ENCODE data around the gene RGS7. TPM values are rescaled to one million over a fixed set of nuclear protein-coding genes. Genes with fewer than 3 reads are reported as not detected.

The RGS7 gene
- total RNA-seq, 2 donors from 2014 or later: not detected

- H3K4me1 Mint-ChIP-seq (ENCODE audit: low read depth in 2 of 2): no peaks in the 10 kb centered on the region
- no peak for DNase-seq (ENCODE audit: low spot score)
- H3K27ac Mint-ChIP-seq: no peak overlapping the region
- no peak for ATAC-seq
- peaks cover 5% of the 10 kb centered on the region for H3K36me3 Mint-ChIP-seq
- H3K9me3 Mint-ChIP-seq: peaks cover 9% of the 10 kb centered on the region
- H3K4me3 Mint-ChIP-seq: no peak overlapping the region
- no peaks in the 10 kb centered on the region for H3K27me3 Mint-ChIP-seq
These were observed 389.8 kb downstream of the RGS7 start for GRCh38 chr1:240967070-240967724.

GRCh38 chr1:240965581-240966091 lies 391.4 kb downstream of the RGS7 start:
- Mint-ChIP-seq H3K4me3 (no peak overlapping the region), H3K36me3 (peaks cover 5% of the 10 kb centered on the region), H3K9me3 (peaks cover 9% of the 10 kb centered on the region), H3K27ac (no peak overlapping the region), H3K27me3 (no peaks in the 10 kb centered on the region), H3K4me1 (ENCODE audit: low read depth in 2 of 2) (no peaks in the 10 kb centered on the region)
- ATAC-seq (no peak), DNase-seq (ENCODE audit: low spot score) (no peak)

GRCh38 chr1:240962086-240962485 lies 394.9 kb downstream of the RGS7 start:
- Mint-ChIP-seq H3K4me3 (no peak overlapping the region), H3K27ac (no peak overlapping the region), H3K4me1 (ENCODE audit: low read depth in 2 of 2) (no peaks in the 10 kb centered on the region), H3K36me3 (no peaks in the 10 kb centered on the region), H3K27me3 (no peaks in the 10 kb centered on the region), H3K9me3 (peaks cover 3% of the 10 kb centered on the region)
- ATAC-seq: no peak
- DNase-seq (ENCODE audit: low spot score): no peak

GRCh38 chr1:240956424-240956823 lies 400.6 kb downstream of the RGS7 start:
- ATAC-seq: no peak
- no peaks in the 10 kb centered on the region for H3K27me3 Mint-ChIP-seq
- H3K4me1 Mint-ChIP-seq (ENCODE audit: low read depth in 2 of 2): no peaks in the 10 kb centered on the region
- no peak overlapping the region for H3K4me3 Mint-ChIP-seq
- peaks cover 6% of the 10 kb centered on the region for H3K9me3 Mint-ChIP-seq
- H3K27ac Mint-ChIP-seq: no peak overlapping the region
- no peak for DNase-seq (ENCODE audit: low spot score)
- no peaks in the 10 kb centered on the region for H3K36me3 Mint-ChIP-seq

GRCh38 chr1:240956020-240956419 lies 401.0 kb downstream of the RGS7 start:
- Mint-ChIP-seq H3K27ac (no peak overlapping the region), H3K27me3 (no peaks in the 10 kb centered on the region), H3K36me3 (no peaks in the 10 kb centered on the region), H3K4me3 (no peak overlapping the region), H3K4me1 (ENCODE audit: low read depth in 2 of 2) (no peaks in the 10 kb centered on the region), H3K9me3 (peaks cover 6% of the 10 kb centered on the region)
- ATAC-seq (no peak), DNase-seq (ENCODE audit: low spot score) (no peak)

- Mint-ChIP-seq H3K9me3 (peaks cover 5% of the 10 kb centered on the region), H3K36me3 (no peaks in the 10 kb centered on the region), H3K27me3 (no peaks in the 10 kb centered on the region), H3K4me3 (no peak overlapping the region), H3K4me1 (ENCODE audit: low read depth in 2 of 2) (no peaks in the 10 kb centered on the region), H3K27ac (no peak overlapping the region)
- ATAC-seq (no peak), DNase-seq (ENCODE audit: low spot score) (no peak)
These were observed 409.4 kb downstream of the RGS7 start for GRCh38 chr1:240947438-240948224.

GRCh38 chr1:240946926-240947325 lies 410.1 kb downstream of the RGS7 start:
- Mint-ChIP-seq H3K36me3 (no peaks in the 10 kb centered on the region), H3K4me1 (ENCODE audit: low read depth in 2 of 2) (no peaks in the 10 kb centered on the region), H3K9me3 (peaks cover 4% of the 10 kb centered on the region), H3K27ac (no peak overlapping the region), H3K27me3 (no peaks in the 10 kb centered on the region), H3K4me3 (no peak overlapping the region)
- ATAC-seq (no peak), DNase-seq (ENCODE audit: low spot score) (no peak)

- Mint-ChIP-seq H3K27ac (no peak overlapping the region), H3K4me1 (ENCODE audit: low read depth in 2 of 2) (no peaks in the 10 kb centered on the region), H3K36me3 (peaks cover 5% of the 10 kb centered on the region), H3K9me3 (peaks cover 6% of the 10 kb centered on the region), H3K4me3 (no peak overlapping the region), H3K27me3 (no peaks in the 10 kb centered on the region)
- no peak for ATAC-seq
- DNase-seq (ENCODE audit: low spot score): no peak
These were observed 414.1 kb downstream of the RGS7 start for GRCh38 chr1:240942901-240943300.

- no peaks in the 10 kb centered on the region for H3K4me1 Mint-ChIP-seq (ENCODE audit: low read depth in 2 of 2)
- peaks cover 12% of the 10 kb centered on the region for H3K36me3 Mint-ChIP-seq
- no peak overlapping the region for H3K4me3 Mint-ChIP-seq
- peaks cover 12% of the 10 kb centered on the region for H3K9me3 Mint-ChIP-seq
- ATAC-seq (no peak), DNase-seq (ENCODE audit: low spot score) (no peak)
- H3K27me3 Mint-ChIP-seq: no peaks in the 10 kb centered on the region
- H3K27ac Mint-ChIP-seq: no peak overlapping the region
These were observed 415.2 kb downstream of the RGS7 start for GRCh38 chr1:240941701-240942370.

- no peak for ATAC-seq
- peaks cover 13% of the 10 kb centered on the region for H3K9me3 Mint-ChIP-seq
- no peak overlapping the region for H3K4me3 Mint-ChIP-seq
- H3K36me3 Mint-ChIP-seq: peaks cover 14% of the 10 kb centered on the region
- no peaks in the 10 kb centered on the region for H3K4me1 Mint-ChIP-seq (ENCODE audit: low read depth in 2 of 2)
- H3K27ac Mint-ChIP-seq: no peak overlapping the region
- DNase-seq (ENCODE audit: low spot score): no peak
- no peaks in the 10 kb centered on the region for H3K27me3 Mint-ChIP-seq
These were observed 419.9 kb downstream of the RGS7 start for GRCh38 chr1:240936911-240937668.

- DNase-seq (ENCODE audit: low spot score) (no peak), ATAC-seq (no peak)
- no peak overlapping the region for H3K4me3 Mint-ChIP-seq
- H3K36me3 Mint-ChIP-seq: peaks cover 14% of the 10 kb centered on the region
- no peaks in the 10 kb centered on the region for H3K27me3 Mint-ChIP-seq
- H3K4me1 Mint-ChIP-seq (ENCODE audit: low read depth in 2 of 2): no peaks in the 10 kb centered on the region
- no peak overlapping the region for H3K27ac Mint-ChIP-seq
- H3K9me3 Mint-ChIP-seq: peaks cover 13% of the 10 kb centered on the region
These were observed 421.1 kb downstream of the RGS7 start for GRCh38 chr1:240935920-240936319.

- Mint-ChIP-seq H3K4me3 (no peak overlapping the region), H3K27ac (no peak overlapping the region), H3K36me3 (peaks cover 4% of the 10 kb centered on the region), H3K9me3 (peaks cover 2% of the 10 kb centered on the region), H3K27me3 (no peaks in the 10 kb centered on the region), H3K4me1 (ENCODE audit: low read depth in 2 of 2) (no peaks in the 10 kb centered on the region)
- ATAC-seq: no peak
- DNase-seq (ENCODE audit: low spot score): no peak
These were observed 426.0 kb downstream of the RGS7 start for GRCh38 chr1:240931031-240931430.

- ATAC-seq: no peak
- peaks cover 6% of the 10 kb centered on the region for H3K9me3 Mint-ChIP-seq
- H3K4me1 Mint-ChIP-seq (ENCODE audit: low read depth in 2 of 2): no peaks in the 10 kb centered on the region
- H3K27me3 Mint-ChIP-seq: no peaks in the 10 kb centered on the region
- no peak overlapping the region for H3K4me3 Mint-ChIP-seq
- H3K27ac Mint-ChIP-seq: no peak overlapping the region
- H3K36me3 Mint-ChIP-seq: peaks cover 4% of the 10 kb centered on the region
- no peak for DNase-seq (ENCODE audit: low spot score)
These were observed 428.7 kb downstream of the RGS7 start for GRCh38 chr1:240928265-240928664.

All from natural killer cell treated with Interleukin-12 subunit alpha and Interleukin-12 subunit beta and Interleukin-15 and Interleukin-18, amount 100 ng/mL, for 72 hours (primary cell).